GM21576 (cell line): ENCODE results near the gene SLCO1A2.
"Not testable (repeated sequence)": the region's sequence is repeated elsewhere in the genome, so short reads cannot be mapped to it uniquely, and the experiment has no call there.

Experiments
- ATAC-seq: cut with Tn5 transposase; IDR thresholded peaks from one replicate; pipeline ENCODE4 v1.9.1; 2021; ENCODE audit warnings: mild to moderate bottlenecking, moderate library complexity; ENCODE audit not compliant: unreplicated experiment

The SLCO1A2 gene

GRCh38 chr12:21334771-21335325 is at the start of gene SLCO1A2:
TSS of gene SLCO1A2 (minus strand) at chr12:21334917. CDS start at chr12:21334647, 270 bp downstream.
- no peak for ATAC-seq

GRCh38 chr12:21384261-21384660 is 49.5 kb upstream of the SLCO1A2 start:
- no peak for ATAC-seq

- not testable (repeated sequence) for ATAC-seq
Observed at GRCh38 chr12:21381320-21381719, 46.6 kb upstream of the SLCO1A2 start.

- ATAC-seq = no peak
Observed at GRCh38 chr12:21379218-21379617, 44.5 kb upstream of the SLCO1A2 start.

- ATAC-seq = no peak
Observed at GRCh38 chr12:21372602-21373001, 37.9 kb upstream of the SLCO1A2 start, which contains the start of gene IAPP. TSS of gene IAPP (plus strand) at chr12:21372902. CDS start at chr12:21373352, 450 bp downstream.

GRCh38 chr12:21370845-21371449 is 36.2 kb upstream of the SLCO1A2 start:
- ATAC-seq = no peak

- no peak for ATAC-seq
Observed at GRCh38 chr12:21369141-21369980, 34.6 kb upstream of the SLCO1A2 start.

- ATAC-seq = not testable (repeated sequence)
Observed at GRCh38 chr12:21360632-21361031, 25.9 kb upstream of the SLCO1A2 start.

GRCh38 chr12:21354641-21355040 is 19.9 kb upstream of the SLCO1A2 start:
- ATAC-seq = no peak

- no peak for ATAC-seq
Observed at GRCh38 chr12:21353948-21354347, 19.2 kb upstream of the SLCO1A2 start.

GRCh38 chr12:21353487-21353886 is 18.8 kb upstream of the SLCO1A2 start:
- no peak for ATAC-seq

GRCh38 chr12:21350975-21351374 is 16.3 kb upstream of the SLCO1A2 start:
- no peak for ATAC-seq

GRCh38 chr12:21346542-21347205 is 12.0 kb upstream of the SLCO1A2 start:
- ATAC-seq = no peak

GRCh38 chr12:21343636-21344035 is 8.9 kb upstream of the SLCO1A2 start:
- no peak for ATAC-seq

- ATAC-seq = no peak
Observed at GRCh38 chr12:21341769-21342168, 7.1 kb upstream of the SLCO1A2 start.

- ATAC-seq = no peak
Observed at GRCh38 chr12:21340403-21340802, 5.7 kb upstream of the SLCO1A2 start.

- no peak for ATAC-seq
Observed at GRCh38 chr12:21339921-21340320, 5.2 kb upstream of the SLCO1A2 start.

GRCh38 chr12:21337959-21338744 is 3.4 kb upstream of the SLCO1A2 start:
- ATAC-seq = no peak

GRCh38 chr12:21337453-21337852 is 2.7 kb upstream of the SLCO1A2 start:
- no peak for ATAC-seq

- ATAC-seq = no peak
Observed at GRCh38 chr12:21336656-21337055, 1.9 kb upstream of the SLCO1A2 start.
